Endothelial cell (in vitro differentiated cells): ENCODE measurements around the gene ACOT11. TPM values are rescaled to one million over a fixed set of nuclear protein-coding genes. Genes with fewer than 3 reads are reported as not detected.
A peak's percentile ranks its signal among the peaks of the same experiment; 100 is the strongest.

Source experiments
- DNase-seq: peaks from one replicate; pipeline ENCODE4 v3.0.0; 2021; ENCODE audit warnings: low spot score
- H3K27ac Mint-ChIP-seq: one replicate; pipeline ENCODE4 v1.8.0; 2021; ENCODE audit warnings: mixed read lengths, inconsistent platforms; ENCODE audit not compliant: unreplicated experiment
- H3K27me3 Mint-ChIP-seq: one replicate; pipeline ENCODE4 v1.8.0; 2021; ENCODE audit warnings: mild to moderate bottlenecking, moderate library complexity, mixed read lengths, inconsistent platforms; ENCODE audit not compliant: unreplicated experiment
- H3K36me3 Mint-ChIP-seq: one replicate; pipeline ENCODE4 v1.8.0; 2021; ENCODE audit warnings: mild to moderate bottlenecking, low read depth, mixed read lengths, inconsistent platforms; ENCODE audit not compliant: unreplicated experiment
- H3K4me1 Mint-ChIP-seq: one replicate; pipeline ENCODE4 v1.8.0; 2021; ENCODE audit warnings: mild to moderate bottlenecking, mixed read lengths, inconsistent platforms; ENCODE audit not compliant: unreplicated experiment
- H3K4me3 Mint-ChIP-seq: one replicate; pipeline ENCODE4 v1.8.0; 2021; ENCODE audit warnings: mild to moderate bottlenecking, mixed read lengths, inconsistent platforms; ENCODE audit not compliant: unreplicated experiment
- H3K9me3 Mint-ChIP-seq: one replicate; pipeline ENCODE4 v1.8.0; 2021; ENCODE audit warnings: mixed read lengths, inconsistent platforms; ENCODE audit not compliant: unreplicated experiment
- CTCF ChIP-seq: fragments of 200-600 bp; sonication (generic); IDR thresholded peaks from one replicate; pipeline ENCODE4 v1.5.0; 2021; ENCODE audit warnings: antibody characterized with exemption; ENCODE audit not compliant: unreplicated experiment
- long read RNA-seq: library from polyadenylated mRNA; unstranded; transcript quantifications from one replicate; pipeline ENCODE4 v2.0.0, GENCODE V29; 2020; ENCODE audit not compliant: unreplicated experiment
- total RNA-seq: library from RNA; stranded (reverse); fragmentation: NEBNext Ultra II Directional; extraction: Animal tissue kit (Norgen Biotek cat#: 25700); gene quantifications from one replicate; pipeline ENCODE4 v1.2.1, GENCODE V29; 2021; ENCODE audit not compliant: unreplicated experiment

Gene ACOT11
- total RNA-seq, result 35.6 TPM
- long read RNA-seq, partial matches to known transcripts, result 2 of 28 reads
- long read RNA-seq, other reads (novel, unspliced or antisense), result 22 of 28 reads

- no peak for DNase-seq
- H3K36me3 Mint-ChIP-seq, result peaks cover 10% of the 10 kb centered on the region
- H3K4me3 Mint-ChIP-seq, result no peak within 1 kb of the TSS
- no peak within 1 kb of the TSS for H3K27ac Mint-ChIP-seq
- H3K9me3 Mint-ChIP-seq, result no peaks in the 10 kb centered on the region
- TF ChIP-seq CTCF, result no peak
- H3K4me1 Mint-ChIP-seq, result peaks cover 52% of the 10 kb centered on the region
- H3K27me3 Mint-ChIP-seq, result peaks cover 14% of the 10 kb centered on the region
Observed at GRCh38 chr1:54547601-54548388, at the start of gene ACOT11. Gene ACOT11 (plus strand): TSS chr1:54548228. CDS start chr1:54548310, 82 bp downstream.

- peak overlapping the region; percentile 78 for H3K4me3 Mint-ChIP-seq
- peaks cover 5% of the 10 kb centered on the region for H3K27me3 Mint-ChIP-seq
- H3K27ac Mint-ChIP-seq, result no peak overlapping the region
- H3K4me1 Mint-ChIP-seq, result peaks cover 17% of the 10 kb centered on the region
- DNase-seq, result no peak
- no peaks in the 10 kb centered on the region for H3K36me3 Mint-ChIP-seq
- no peak for TF ChIP-seq CTCF
- no peaks in the 10 kb centered on the region for H3K9me3 Mint-ChIP-seq
Observed at GRCh38 chr1:54498383-54499096, 49.5 kb upstream of the ACOT11 start.

GRCh38 chr1:54499097-54499359 lies 49.0 kb upstream of the ACOT11 start:
- no peaks in the 10 kb centered on the region for H3K36me3 Mint-ChIP-seq
- no peaks in the 10 kb centered on the region for H3K9me3 Mint-ChIP-seq
- TF ChIP-seq CTCF, result no peak
- peak overlapping the region; percentile 78 for H3K4me3 Mint-ChIP-seq
- peaks cover 20% of the 10 kb centered on the region for H3K4me1 Mint-ChIP-seq
- DNase-seq, result no peak
- peaks cover 3% of the 10 kb centered on the region for H3K27me3 Mint-ChIP-seq
- H3K27ac Mint-ChIP-seq, result no peak overlapping the region

GRCh38 chr1:54499360-54500106 lies 48.5 kb upstream of the ACOT11 start:
- H3K9me3 Mint-ChIP-seq, result no peaks in the 10 kb centered on the region
- peaks cover 20% of the 10 kb centered on the region for H3K4me1 Mint-ChIP-seq
- peaks cover 3% of the 10 kb centered on the region for H3K27me3 Mint-ChIP-seq
- TF ChIP-seq CTCF, result peak; percentile 50
- peak overlapping the region; percentile 78 for H3K4me3 Mint-ChIP-seq
- H3K27ac Mint-ChIP-seq, result no peak overlapping the region
- no peaks in the 10 kb centered on the region for H3K36me3 Mint-ChIP-seq
- DNase-seq, result peak; percentile 48

GRCh38 chr1:54500107-54500431 lies 48.0 kb upstream of the ACOT11 start:
- H3K36me3 Mint-ChIP-seq, result no peaks in the 10 kb centered on the region
- H3K9me3 Mint-ChIP-seq, result no peaks in the 10 kb centered on the region
- no peak overlapping the region for H3K4me3 Mint-ChIP-seq
- DNase-seq, result no peak
- H3K27ac Mint-ChIP-seq, result no peak overlapping the region
- no peak for TF ChIP-seq CTCF
- peaks cover 3% of the 10 kb centered on the region for H3K27me3 Mint-ChIP-seq
- H3K4me1 Mint-ChIP-seq, result peaks cover 20% of the 10 kb centered on the region
